CD4-positive, alpha-beta T cell treated with Interleukin-6 for 4 hours (primary cell): ENCODE measurements around the gene STEAP2.

Source experiments
- DNase-seq: peaks from one replicate; pipeline ENCODE4 v3.0.0-alpha.2; 2020; ENCODE audit warnings: mixed read lengths

STEAP2 gene

DNA sequence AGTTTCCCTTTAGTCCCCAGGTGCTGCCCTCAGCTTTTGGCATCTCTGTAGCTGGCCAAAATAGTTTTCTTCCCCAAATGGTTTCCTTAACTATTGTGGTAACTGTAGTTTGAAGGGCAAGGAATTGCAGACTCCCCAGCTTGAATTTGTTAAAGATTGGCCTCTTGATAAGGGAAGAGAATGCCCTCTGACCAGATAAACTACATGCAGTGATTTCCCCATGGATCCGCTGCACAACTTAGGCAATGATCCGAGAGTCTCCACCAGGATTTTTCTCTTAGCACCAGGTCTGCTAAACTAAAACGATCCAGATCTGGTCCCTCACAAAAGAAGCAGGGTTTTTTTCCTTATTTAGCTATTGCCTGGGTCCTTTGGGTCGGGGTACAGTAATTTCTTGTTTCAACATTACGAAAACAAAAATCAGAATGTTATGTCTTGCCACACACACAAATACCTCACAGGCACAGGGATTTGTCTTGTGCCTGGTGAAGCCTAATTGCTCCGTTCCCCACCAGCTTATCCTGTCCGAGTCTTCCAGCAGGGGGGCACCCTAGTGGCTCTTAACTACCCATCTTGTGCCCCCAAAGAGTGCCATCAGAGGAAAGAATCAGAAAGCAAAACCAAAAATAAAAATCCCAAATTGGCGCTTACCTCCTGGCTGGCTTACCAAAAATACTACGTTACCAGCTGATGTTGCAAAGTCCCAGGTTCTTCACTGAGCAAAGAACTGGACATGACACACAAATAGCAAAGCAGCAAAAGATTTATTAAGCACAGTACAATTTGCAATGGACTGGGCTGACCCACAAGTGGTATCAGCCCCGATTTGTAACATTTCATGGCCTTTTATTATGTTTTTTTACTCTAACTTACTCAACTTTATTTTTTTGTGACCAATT is 16.4 kb upstream of the STEAP2 start:
- no peak for DNase-seq

DNA sequence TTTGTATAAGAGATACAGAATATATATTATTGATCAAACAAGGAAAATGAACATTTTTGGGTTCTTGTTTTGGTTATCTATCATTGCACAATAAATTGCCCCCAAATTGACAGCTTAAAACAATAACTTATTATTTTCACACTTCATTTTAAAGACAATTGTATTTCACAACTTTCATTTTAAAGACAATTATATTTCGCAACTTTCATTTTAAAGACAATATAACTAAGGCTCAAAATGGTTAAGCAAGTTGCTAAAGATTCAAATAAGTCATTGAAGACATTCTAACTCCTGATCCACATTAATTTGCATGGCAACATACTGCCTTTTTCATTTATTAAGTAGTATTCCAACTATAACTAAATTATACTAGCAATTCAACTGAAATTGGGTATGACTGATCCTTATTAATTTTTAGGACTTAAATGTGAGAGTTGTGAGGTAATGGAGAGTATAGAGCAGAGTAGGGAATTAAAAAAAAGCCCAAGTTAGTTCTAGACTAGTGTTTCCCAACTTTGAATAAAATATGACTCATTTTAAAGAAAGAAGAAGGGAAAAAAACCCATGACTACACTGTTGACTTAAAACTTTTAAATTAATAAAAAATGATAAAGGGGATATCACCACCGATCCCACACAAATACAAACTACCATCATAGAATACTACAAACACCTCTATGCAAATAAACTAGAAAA is 9.9 kb upstream of the STEAP2 start:
- DNase-seq = no peak

DNA sequence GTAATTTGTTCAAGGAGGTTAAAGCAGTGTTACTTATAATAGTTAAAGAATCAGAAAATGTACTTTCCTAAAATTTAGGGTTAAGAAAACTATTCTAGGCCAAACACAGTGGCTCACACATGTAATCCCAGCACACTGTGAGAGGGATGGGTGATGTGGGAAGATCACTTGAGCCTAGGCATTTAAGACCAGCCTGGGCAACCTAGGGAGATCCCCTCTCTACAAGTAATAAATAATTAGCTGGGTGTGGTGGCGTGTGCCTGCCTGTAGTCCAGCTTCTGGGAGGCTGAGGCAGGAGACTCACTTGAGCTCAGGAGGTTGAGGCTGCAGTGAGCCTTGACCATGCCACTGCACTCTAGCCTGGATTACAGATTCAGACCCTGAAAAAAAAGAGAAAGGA is 3.6 kb upstream of the STEAP2 start:
- DNase-seq = no peak

DNA sequence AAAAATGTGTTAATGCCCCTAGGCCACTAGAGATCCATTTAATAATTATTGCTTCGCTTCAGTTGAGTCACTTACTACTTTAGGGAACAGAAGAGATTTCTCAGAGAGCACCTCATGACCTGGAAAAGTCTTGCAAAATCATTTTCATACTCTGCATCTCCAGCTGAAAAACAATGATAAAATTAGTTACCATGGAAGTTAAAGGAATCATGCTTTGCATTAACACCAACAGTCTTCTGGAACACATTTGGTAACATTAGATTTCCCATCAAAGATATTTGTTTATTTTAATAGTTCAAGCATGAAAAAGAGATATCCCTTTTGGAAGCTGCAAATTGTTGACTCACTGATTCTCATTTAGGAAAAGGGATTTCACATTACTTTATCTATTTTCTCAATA is 1.8 kb upstream of the STEAP2 start:
- DNase-seq = no peak

DNA sequence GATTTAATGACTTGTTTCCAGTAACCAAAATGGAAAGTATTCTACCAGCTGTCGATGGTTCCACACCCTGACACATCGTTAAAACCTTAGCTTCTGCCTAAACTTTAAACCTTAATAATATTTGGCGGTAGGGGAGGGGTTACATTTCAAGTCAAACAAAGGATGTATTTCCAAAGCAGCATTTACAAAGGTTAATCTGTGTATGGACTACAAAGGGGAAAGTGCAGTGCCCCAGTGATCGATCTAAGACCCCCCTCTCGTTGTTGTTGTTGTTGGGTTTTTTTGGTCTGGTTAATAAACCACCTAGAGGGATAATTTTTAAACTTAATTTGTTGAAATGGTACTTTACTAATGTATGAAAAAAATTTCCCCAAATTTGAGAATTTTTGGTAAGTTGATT is 1.1 kb upstream of the STEAP2 start:
- no peak for DNase-seq

DNA sequence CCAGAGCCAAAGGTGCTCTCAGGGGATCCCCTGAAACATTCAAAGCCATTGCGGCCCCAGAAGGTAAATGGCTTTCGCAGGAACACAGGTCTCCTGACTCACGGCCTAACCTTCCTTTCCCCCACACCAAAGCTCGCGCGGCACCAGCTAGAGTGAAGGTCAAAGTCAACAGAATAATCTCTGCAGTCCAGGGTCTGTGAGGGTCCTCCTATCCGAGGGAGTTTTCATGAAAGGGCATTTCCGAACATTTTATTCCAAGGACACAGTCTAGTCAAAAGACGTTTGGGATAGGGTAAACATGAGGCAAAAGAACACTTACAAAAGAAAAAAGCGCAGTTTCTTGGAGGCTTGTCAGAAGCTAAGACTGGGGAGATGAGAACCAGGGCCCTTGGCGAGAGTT is 559 bp upstream of the STEAP2 start:
- DNase-seq = no peak

DNA sequence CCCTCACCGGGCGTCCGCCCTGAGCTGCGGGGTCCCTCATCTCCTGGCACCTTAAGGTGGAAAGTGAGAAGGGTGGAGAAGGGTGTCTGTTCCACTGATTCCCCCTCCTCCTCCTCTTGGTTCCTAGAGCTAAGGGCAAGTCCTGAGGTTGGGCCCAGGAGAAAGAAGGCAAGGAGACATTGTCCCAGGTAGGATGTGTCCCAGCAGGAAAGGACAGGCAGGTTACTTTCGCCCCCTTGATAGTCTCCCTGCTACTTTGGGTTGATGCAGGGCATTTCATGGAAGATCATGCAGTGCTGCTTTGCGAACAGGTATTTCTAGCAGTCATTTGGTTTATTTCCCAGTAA is 582 bp downstream of the STEAP2 start:
- no peak for DNase-seq

DNA sequence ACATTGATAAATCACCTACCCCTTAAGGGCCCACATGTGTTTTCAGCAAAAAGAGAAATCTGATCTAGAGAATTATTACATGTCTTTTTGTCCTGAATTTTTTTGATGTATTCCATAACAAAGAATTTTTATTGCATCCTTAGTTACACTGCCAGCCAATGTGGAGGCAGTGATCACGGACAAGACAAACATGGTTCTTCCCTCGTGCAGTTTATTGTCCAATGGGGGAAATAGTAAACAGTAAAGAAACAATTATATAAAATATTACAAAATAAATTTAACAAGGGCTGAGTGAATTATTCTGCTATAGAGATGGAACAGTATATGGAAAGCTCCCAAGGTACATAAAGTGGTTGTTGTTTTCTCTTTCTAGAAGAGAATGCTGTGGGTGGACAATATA is 2.0 kb downstream of the STEAP2 start:
- DNase-seq = no peak

DNA sequence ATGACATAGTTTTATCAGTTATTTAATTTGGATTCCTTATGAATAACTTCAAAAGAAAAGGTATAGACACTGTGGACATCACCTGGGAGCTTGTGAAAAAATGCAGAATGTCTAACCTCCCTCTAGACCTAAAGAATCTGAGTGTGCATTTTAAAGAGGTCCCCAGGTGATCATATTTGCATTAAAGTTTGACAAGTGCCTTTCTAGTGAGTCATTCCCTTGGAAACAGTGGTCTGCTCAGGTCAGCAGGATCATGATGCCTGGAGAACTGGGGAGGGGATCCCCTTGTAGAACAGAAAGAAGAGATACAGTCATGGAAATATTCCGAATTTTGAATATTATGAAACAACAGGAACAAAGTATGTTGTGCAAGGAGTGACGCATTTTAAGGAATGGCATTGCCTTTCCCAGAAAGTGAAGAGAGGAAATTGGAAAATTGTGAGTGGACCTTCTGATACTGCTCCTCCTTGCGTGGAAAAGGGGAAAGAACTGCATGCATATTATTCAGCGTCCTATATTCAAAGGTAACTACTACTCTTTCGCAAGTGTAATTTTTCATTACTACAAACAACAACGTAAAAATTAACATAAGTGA is 4.6 kb downstream of the STEAP2 start:
- DNase-seq = no peak

DNA sequence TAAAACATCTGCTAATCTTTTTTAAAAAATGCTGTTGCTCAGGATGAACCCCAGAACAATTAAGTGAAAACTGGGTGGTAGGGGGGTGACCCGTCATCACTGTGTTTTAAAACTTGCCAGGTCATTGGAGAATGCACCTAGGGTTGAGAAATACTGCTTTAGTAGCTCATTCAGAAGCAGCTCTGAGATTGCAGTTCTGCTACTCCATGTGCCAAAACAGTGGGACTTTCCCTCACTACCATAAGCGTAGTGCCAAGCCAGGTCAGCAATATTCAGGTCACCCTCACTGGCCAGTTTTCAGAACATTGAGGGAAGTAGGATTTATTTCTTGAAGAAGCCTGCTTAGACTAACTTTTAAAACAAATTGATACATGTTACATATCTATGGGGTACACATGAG is 5.2 kb downstream of the STEAP2 start:
- no peak for DNase-seq

DNA sequence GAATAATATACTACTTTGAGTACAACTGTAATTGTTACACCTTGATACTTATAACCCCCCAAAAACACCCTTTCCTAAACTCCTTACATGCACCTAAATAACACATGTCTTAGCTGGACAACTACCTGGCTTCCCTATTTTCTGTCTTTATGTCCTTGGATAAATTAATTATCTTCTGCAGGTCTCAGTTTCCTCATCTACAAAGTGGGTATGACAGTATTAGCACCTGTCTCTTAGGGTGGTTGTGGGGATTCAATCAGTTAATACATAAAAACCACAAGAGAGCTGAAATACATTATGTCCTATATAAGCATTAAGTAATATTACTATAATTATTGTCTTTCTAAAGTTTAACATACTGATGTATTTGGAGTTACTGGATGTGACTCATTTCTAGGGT is 10.8 kb downstream of the STEAP2 start:
- no peak for DNase-seq

DNA sequence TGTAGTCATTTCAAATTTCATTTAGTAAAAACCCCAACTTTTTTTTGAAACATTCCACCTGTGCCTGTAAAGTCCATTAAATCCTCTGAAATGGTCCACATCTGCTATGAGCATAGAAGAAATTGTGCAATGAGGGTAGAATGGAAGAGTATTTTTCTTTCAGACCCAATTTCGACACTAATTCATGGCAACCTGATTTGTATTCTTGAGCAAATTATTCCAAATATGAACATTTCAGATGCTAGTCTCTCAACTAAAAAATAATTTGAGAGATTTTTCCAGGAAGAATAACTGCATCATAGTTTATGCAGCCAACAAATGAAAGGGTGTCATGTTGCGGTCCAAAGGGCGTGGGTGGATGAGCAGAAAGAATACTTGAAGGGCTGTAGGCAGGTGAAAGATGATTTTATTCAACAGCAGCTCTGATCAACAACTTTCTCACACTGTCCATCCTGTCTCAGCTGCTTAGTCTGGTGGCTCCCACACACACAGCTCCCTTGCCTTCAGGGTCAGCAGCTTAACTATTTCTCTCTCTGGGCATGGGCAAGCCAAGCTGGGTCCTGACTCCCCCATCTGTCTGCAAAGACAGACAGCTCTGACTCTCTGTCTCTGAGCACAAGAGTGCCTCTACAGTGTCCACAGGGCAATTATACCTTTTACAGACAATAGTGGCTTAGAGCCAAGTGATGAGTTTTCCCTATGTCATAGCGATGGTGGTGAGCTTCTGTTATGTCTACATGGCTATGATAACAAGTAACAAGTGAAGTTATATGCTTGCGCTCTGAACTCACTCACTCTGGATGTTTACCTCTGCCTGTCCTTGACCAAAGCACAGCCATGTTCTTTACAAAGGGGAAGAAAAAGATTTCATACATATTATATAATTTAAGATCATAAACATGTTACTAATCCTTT is 11.5 kb downstream of the STEAP2 start:
- DNase-seq = no peak

DNA sequence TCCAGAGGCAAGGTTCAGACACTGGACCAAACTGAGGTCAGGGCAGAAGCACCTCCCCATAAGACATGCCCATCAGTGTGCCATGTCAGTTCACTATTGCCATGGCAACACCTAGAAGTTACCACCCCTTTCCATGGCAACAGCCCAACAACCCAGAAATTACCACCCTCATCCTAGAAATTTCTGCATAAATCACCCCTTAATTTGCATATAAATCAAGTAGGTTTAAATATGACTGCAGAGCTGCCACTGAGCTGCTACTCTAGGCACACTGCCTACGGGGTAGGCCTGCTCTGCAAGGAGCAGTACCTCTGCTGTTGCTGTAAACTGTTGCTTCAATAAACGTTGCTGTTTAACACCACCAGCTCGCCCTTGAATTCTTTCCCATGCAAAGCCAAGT is 12.7 kb downstream of the STEAP2 start:
- DNase-seq = no peak

DNA sequence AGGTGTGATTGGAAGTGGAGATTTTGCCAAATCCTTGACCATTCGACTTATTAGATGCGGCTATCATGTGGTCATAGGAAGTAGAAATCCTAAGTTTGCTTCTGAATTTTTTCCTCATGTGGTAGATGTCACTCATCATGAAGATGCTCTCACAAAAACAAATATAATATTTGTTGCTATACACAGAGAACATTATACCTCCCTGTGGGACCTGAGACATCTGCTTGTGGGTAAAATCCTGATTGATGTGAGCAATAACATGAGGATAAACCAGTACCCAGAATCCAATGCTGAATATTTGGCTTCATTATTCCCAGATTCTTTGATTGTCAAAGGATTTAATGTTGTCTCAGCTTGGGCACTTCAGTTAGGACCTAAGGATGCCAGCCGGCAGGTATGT is 13.6 kb downstream of the STEAP2 start:
- DNase-seq = no peak

DNA sequence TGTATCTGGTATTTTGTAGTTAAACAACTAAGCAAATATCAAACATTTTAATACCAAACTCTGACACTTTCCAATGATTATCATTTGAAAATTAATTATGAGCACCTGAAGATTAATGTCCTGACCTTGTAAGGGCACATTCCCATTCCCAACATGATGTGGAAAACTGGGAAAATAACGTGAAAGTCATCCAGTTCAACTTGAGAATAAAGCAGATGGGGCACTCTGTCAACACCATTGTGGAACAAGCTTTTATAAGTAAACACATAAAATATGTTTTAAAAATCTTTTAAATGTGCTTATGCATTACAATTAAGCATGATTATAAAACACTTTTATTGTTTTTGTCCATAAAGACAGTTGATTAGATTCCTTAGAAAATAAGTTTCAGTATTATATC is 14.1 kb downstream of the STEAP2 start:
- DNase-seq = no peak

DNA sequence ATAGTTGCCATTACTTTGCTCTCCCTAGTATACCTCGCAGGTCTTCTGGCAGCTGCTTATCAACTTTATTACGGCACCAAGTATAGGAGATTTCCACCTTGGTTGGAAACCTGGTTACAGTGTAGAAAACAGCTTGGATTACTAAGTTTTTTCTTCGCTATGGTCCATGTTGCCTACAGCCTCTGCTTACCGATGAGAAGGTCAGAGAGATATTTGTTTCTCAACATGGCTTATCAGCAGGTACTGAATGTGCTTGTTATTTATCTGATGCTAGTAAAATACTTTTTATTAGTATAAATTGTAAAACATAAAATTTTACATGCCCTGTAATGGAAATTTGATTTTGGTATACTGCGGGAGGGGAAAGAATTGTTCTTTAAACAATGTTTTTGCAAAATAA is 15.7 kb downstream of the STEAP2 start:
- no peak for DNase-seq

DNA sequence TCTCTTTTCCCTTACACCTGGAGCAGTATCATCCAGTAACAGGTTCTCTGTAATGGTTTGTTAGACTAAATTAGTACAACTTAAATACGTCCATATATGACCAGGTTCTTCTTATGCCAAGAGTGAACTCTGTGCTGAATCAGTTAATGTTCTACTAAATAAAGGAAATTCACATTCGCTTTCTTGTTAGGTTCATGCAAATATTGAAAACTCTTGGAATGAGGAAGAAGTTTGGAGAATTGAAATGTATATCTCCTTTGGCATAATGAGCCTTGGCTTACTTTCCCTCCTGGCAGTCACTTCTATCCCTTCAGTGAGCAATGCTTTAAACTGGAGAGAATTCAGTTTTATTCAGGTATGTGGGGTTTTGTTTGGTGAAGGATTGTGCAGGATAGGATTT is 18.1 kb downstream of the STEAP2 start:
- no peak for DNase-seq

DNA sequence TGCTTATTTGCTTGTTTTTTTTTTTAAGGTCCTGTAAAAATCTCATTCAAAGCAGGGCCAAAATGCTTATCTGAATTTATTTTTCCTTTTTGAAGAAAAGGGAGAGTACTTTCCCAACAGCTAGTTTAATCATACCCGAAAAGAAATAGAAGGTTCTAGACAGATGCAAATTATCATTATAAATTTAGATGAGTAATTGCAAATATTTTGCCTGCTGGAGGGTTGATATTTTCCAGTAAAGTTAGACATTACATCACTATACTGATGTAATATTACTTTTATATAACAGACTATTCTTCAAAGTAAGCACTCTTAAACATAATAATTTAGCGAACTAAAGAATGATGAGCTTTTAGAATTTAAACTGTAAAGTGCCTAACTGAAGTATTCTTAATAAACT is 19.3 kb downstream of the STEAP2 start:
- DNase-seq = no peak

DNA sequence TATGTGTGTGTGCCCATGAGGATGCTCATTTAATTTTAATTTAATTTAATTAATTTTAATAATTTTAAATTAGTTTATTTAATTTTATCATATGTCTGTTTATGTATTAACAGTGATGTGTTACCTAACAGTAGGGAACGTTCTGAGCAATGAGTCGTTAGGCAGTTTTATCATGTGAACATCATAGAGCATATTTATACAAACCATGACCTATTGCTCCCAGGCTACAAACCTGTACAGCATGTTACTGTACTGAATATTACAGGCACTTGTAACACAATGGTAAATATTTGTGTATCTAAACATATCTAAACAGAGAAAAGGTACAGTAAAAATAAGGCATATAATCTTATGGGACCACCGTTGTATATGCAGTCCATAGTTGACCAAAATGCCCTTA is 19.8 kb downstream of the STEAP2 start:
- DNase-seq = no peak

DNA sequence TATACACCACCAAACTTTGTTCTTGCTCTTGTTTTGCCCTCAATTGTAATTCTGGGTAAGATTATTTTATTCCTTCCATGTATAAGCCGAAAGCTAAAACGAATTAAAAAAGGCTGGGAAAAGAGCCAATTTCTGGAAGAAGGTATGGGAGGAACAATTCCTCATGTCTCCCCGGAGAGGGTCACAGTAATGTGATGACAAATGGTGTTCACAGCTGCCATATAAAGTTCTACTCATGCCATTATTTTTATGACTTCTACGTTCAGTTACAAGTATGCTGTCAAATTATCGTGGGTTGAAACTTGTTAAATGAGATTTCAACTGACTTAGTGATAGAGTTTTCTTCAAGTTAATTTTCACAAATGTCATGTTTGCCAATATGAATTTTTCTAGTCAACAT is 20.9 kb downstream of the STEAP2 start:
- no peak for DNase-seq

DNA sequence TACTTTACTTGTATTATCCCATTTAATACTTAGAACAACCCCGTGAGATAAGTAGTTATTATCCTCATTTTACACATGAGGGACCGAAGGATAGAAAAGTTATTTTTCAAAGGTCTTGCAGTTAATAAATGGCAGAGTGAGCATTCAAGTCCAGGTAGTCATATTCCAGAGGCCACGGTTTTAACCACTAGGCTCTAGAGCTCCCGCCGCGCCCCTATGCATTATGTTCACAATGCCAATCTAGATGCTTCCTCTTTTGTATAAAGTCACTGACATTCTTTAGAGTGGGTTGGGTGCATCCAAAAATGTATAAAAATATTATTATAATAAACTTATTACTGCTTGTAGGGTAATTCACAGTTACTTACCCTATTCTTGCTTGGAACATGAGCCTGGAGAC is 22.0 kb downstream of the STEAP2 start:
- DNase-seq = no peak

DNA sequence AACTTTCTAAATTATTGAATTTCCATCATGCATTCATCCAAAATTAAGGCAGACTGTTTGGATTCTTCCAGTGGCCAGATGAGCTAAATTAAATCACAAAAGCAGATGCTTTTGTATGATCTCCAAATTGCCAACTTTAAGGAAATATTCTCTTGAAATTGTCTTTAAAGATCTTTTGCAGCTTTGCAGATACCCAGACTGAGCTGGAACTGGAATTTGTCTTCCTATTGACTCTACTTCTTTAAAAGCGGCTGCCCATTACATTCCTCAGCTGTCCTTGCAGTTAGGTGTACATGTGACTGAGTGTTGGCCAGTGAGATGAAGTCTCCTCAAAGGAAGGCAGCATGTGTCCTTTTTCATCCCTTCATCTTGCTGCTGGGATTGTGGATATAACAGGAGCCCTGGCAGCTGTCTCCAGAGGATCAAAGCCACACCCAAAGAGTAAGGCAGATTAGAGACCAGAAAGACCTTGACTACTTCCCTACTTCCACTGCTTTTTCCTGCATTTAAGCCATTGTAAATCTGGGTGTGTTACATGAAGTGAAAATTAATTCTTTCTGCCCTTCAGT is 25.3 kb downstream of the STEAP2 start:
- DNase-seq = no peak

DNA sequence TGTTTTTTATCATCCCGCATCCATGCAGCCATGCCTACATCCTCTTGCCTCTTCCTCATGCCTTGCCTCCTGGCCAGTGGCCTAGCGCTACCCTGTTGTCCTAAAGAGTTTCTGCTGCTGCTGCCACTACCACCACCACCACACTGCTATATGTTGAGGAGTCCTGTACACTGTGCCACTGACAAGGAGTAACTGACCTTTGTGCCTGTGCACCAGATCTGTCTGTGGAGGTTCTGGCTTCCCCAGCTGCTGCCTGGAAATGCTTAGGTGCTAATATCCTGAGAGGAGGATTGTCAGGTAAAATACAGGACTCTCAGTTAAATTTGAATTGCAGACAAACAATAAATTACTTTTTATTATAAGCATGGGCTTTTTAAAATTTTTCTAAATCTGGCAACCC is 26.5 kb downstream of the STEAP2 start:
- DNase-seq = no peak
